IMR-90 (cell line): ENCODE measurements around the gene NLE1.

Experiments
- CEBPB ChIP-seq: IDR thresholded peaks from 2 replicates; pipeline ENCODE4 v1.6.1; 2012; ENCODE audit warnings: low read depth, low read length, improper control_type of control experiment
- CTCF ChIP-seq: conservative IDR thresholded peaks from 2 replicates; pipeline ENCODE4 v1.5.1; 2012; ENCODE audit warnings: mild to moderate bottlenecking, low read depth, low read length, improper control_type of control experiment
- MAFK ChIP-seq: IDR thresholded peaks from 2 replicates; pipeline ENCODE4 v1.6.1; 2012; ENCODE audit warnings: low read depth, low read length, improper control_type of control experiment
- MAZ ChIP-seq: IDR thresholded peaks from 2 replicates; pipeline ENCODE4 v1.6.1; 2012; ENCODE audit warnings: low read depth, mild to moderate bottlenecking, low read length, improper control_type of control experiment, moderate library complexity, borderline replicate concordance
- MXI1 ChIP-seq: IDR thresholded peaks from 2 replicates; pipeline ENCODE4 v1.6.1; 2012; ENCODE audit warnings: low read depth, mild to moderate bottlenecking, low read length, moderate library complexity, borderline replicate concordance
- NFE2L2 ChIP-seq: fragments of 150-350 bp; IDR thresholded peaks from 2 replicates; pipeline ENCODE4 v1.6.1; 2016; ENCODE audit warnings: low read depth, mild to moderate bottlenecking, low read length
- POLR2A ChIP-seq: IDR thresholded peaks from 2 replicates; pipeline ENCODE4 v1.6.1; 2012; ENCODE audit warnings: mild to moderate bottlenecking, low read depth, low read length
- RAD21 ChIP-seq: IDR thresholded peaks from 2 replicates; pipeline ENCODE4 v1.6.1; 2012; ENCODE audit warnings: low read length, improper control_type of control experiment
- RCOR1 ChIP-seq: IDR thresholded peaks from 2 replicates; pipeline ENCODE4 v1.6.1; 2012; ENCODE audit warnings: mild to moderate bottlenecking, low read length, improper control_type of control experiment; ENCODE audit not compliant: insufficient replicate concordance
- SMC3 ChIP-seq: fragments of 150-350 bp; IDR thresholded peaks from 2 replicates; pipeline ENCODE4 v1.6.1; 2016; ENCODE audit warnings: low read depth, mild to moderate bottlenecking, antibody characterized with exemption, low read length, moderate library complexity
- USF2 ChIP-seq: fragments of 150-350 bp; IDR thresholded peaks from 2 replicates; pipeline ENCODE4 v1.6.1; 2017; ENCODE audit warnings: mild to moderate bottlenecking, antibody characterized with exemption, low read length, low read depth

GRCh38 chr17:35148144-35148543 lies 6.0 kb upstream of the NLE1 start:
- TF ChIP-seq POLR2A (no peak), RAD21 (no peak), CTCF (no peak), USF2 (no peak), CEBPB (no peak), MXI1 (no peak), NFE2L2 (no peak), MAFK (no peak), SMC3 (no peak), MAZ (no peak), RCOR1 (no peak)
